GM12878 (cell line): ENCODE results near the gene S100P. TPM values are rescaled to one million over a fixed set of nuclear protein-coding genes. Genes with fewer than 3 reads are reported as not detected.

ENCODE experiments used
- ATAC-seq: fragments of 200-7000 bp; cut with Tn5 transposase; 3 replicates; pipeline ENCODE4 v1.9.1; 2020; ENCODE audit warnings: mild to moderate bottlenecking, moderate library complexity
- BruUV-seq: library from RNA; stranded (reverse); fragments of 400-500 nt; replicated peaks from 2 replicates; lab custom pipeline; 2021; lab: Mats Ljungman, UMichigan
- CTCF ChIA-PET: fragments of 300-600 bp; sonication (Branson Sonifier 250); formaldehyde crosslinking; extraction: SDS; loops from one replicate; lab custom pipeline; 2021; ENCODE audit warnings: inconsistent platforms; lab: Yijun Ruan, JAX
- POLR2A ChIA-PET: fragments of 350-600 bp; formaldehyde crosslinking; extraction: SDS; loops from one replicate; lab custom pipeline; 2021; ENCODE audit warnings: inconsistent platforms; lab: Charles Lee
- RAD21 ChIA-PET: fragments of 300-600 bp; sonication (Branson Sonifier 250); formaldehyde crosslinking; loops from one replicate; lab custom pipeline; 2023; ENCODE audit warnings: antibody characterized with exemption; ENCODE audit not compliant: unreplicated experiment; lab: Charles Lee
- SMC1A ChIA-PET: fragments of 300-600 bp; sonication (Branson Sonifier 250); formaldehyde crosslinking; loops from one replicate; lab custom pipeline; 2023; ENCODE audit not compliant: unreplicated experiment, uncharacterized antibody; lab: Charles Lee
- DNase-seq: peaks from one replicate; pipeline ENCODE4 v3.0.0-alpha.2; 2011; ENCODE audit warnings: low read depth, low spot score
- FAIRE-seq: peaks from 3 replicates; lab custom pipeline; 2011; peaks lifted over from hg19 to GRCh38; lab: Jason Lieb, UNC
- H2AFZ ChIP-seq: 2 replicates; pipeline ENCODE4 v1.6.0; 2011; ENCODE audit warnings: low read depth, low read length, control low read depth; ENCODE audit not compliant: control insufficient read depth
- H3K27ac ChIP-seq: 2 replicates; pipeline ENCODE4 v1.5.1; 2011; ENCODE audit warnings: control low read depth; ENCODE audit not compliant: control insufficient read depth, insufficient read depth
- H3K27me3 ChIP-seq, 2 experiments: replicated peaks in 1 of 2; 2 replicates each; pipeline versions ENCODE4 v1.6.0 to v1.6.1; 2011; ENCODE audit warnings: low read length in 1 of 2; ENCODE audit not compliant: control insufficient read depth in 2 of 2, insufficient read depth in 2 of 2
- H3K36me3 ChIP-seq, 2 experiments: 2 replicates each; pipeline ENCODE4 v1.5.1; 2011; ENCODE audit warnings: low read length in 1 of 2; ENCODE audit not compliant: control insufficient read depth in 2 of 2, insufficient read depth in 2 of 2
- H3K4me1 ChIP-seq: 2 replicates; pipeline ENCODE4 v1.6.1; 2011; ENCODE audit warnings: mild to moderate bottlenecking, low read length, moderate library complexity, mixed read lengths; ENCODE audit not compliant: control insufficient read depth, insufficient read depth
- H3K4me2 ChIP-seq: 2 replicates; pipeline ENCODE4 v1.6.0; 2011; ENCODE audit warnings: control low read depth; ENCODE audit not compliant: control insufficient read depth, insufficient read depth
- H3K4me3 ChIP-seq: fragments of 200-600 bp; sonication (generic); 2 replicates; pipeline ENCODE4 v1.5.1; 2016
- H3K79me2 ChIP-seq: 2 replicates; pipeline ENCODE4 v1.6.0; 2011; ENCODE audit warnings: low read length; ENCODE audit not compliant: control insufficient read depth, insufficient read depth
- H3K9ac ChIP-seq: 2 replicates; pipeline ENCODE4 v1.8.0; 2011; ENCODE audit warnings: low read length, control low read depth, mixed read lengths; ENCODE audit not compliant: control insufficient read depth, insufficient read depth
- H3K9me3 ChIP-seq: replicated peaks from 3 replicates; pipeline ENCODE4 v1.5.1; 2011; ENCODE audit warnings: mild to moderate bottlenecking, low read length; ENCODE audit not compliant: control insufficient read depth, insufficient read depth
- H4K20me1 ChIP-seq: 2 replicates; pipeline ENCODE4 v1.6.0; 2011; ENCODE audit not compliant: control insufficient read depth, insufficient read depth
- CHD2 ChIP-seq: IDR thresholded peaks from 2 replicates; pipeline ENCODE4 v1.6.1; 2011; ENCODE audit warnings: low read depth, low read length, improper control_type of control experiment, borderline replicate concordance
- CREB1 ChIP-seq: IDR thresholded peaks from 2 replicates; pipeline ENCODE4 v1.6.1; 2012; ENCODE audit warnings: low read depth, mild to moderate bottlenecking, inconsistent platforms
- FOS ChIP-seq: IDR thresholded peaks from 3 replicates; pipeline ENCODE4 v1.6.1; 2011; ENCODE audit warnings: borderline replicate concordance; ENCODE audit not compliant: insufficient read length; ENCODE audit errors: extremely low read depth
- IKZF1 ChIP-seq: fragments of 450-650 bp; conservative IDR thresholded peaks from 2 replicates; pipeline ENCODE4 v1.6.1; 2017; ENCODE audit warnings: antibody characterized with exemption, mild to moderate bottlenecking
- IKZF2 ChIP-seq, 2 experiments: fragments of 450-650 bp; IDR thresholded peaks; 2 replicates each; pipeline ENCODE4 v1.6.1; 2017; ENCODE audit warnings: mild to moderate bottlenecking in 2 of 2, moderate library complexity in 2 of 2
- NBN ChIP-seq: fragments of 450-650 bp; IDR thresholded peaks from 2 replicates; pipeline ENCODE4 v1.6.1; 2016
- RELA ChIP-seq: fragments of 450-650 bp; IDR thresholded peaks from 2 replicates; pipeline ENCODE4 v1.8.0; 2014; ENCODE audit warnings: borderline replicate concordance; ENCODE audit not compliant: partially characterized antibody
- RUNX3 ChIP-seq: IDR thresholded peaks from 2 replicates; pipeline ENCODE4 v1.6.1; 2012; ENCODE audit warnings: low read length, inconsistent platforms
- WRNIP1 ChIP-seq: IDR thresholded peaks from 2 replicates; pipeline ENCODE4 v1.6.1; 2011; ENCODE audit warnings: low read depth, low read length, improper control_type of control experiment, borderline replicate concordance
- ZNF24 ChIP-seq: fragments of 450-650 bp; IDR thresholded peaks from 2 replicates; pipeline ENCODE4 v1.6.1; 2017; ENCODE audit warnings: antibody characterized with exemption, mild to moderate bottlenecking
- WGBS: methylation state at CpG from one replicate; pipeline ENCODE4 v1.1.6; 2016; ENCODE audit warnings: low lambda C conversion rate; ENCODE audit not compliant: insufficient replicate concordance, insufficient coverage; ENCODE audit errors: missing lambda C conversion rate; 5-methylcytosine and 5-hydroxymethylcytosine counted together
- in situ Hi-C: fragments of 300-500 bp; cut with MboI; formaldehyde crosslinking; loops from 9 replicates; pipeline ENCODE4 v1.14.3; 2018; ENCODE audit warnings: mixed read lengths
- intact Hi-C: fragments of 100-400 bp; cut with micrococcal nuclease; formaldehyde crosslinking; loops from one replicate; pipeline ENCODE4 v1.14.2; 2022; ENCODE audit not compliant: unreplicated experiment
- polyA plus RNA-seq, 11 experiments: library from polyadenylated mRNA; depleted of rRNA in 4 of 11; unstranded in 6 of 11; stranded (reverse) in 5 of 11; fragments of >200 nt; fragmentation: Nextera tagmentation in 4 of 11; fragmentation: Illumina TruSeq in 1 of 11; extraction: Ambion mirVana in 4 of 11; extraction: Trizol in 1 of 11; gene quantifications; 1 replicate in 1 of 11; 2 replicates in 10 of 11; pipeline versions ENCODE4 v1.2.1 to v1.2.3, GENCODE V29; 2011 to 2016; ENCODE audit warnings: inconsistent platforms in 2 of 11, missing spikeins in 2 of 11, low read depth in 1 of 11
- total RNA-seq, 4 experiments: library from RNA; depleted of rRNA in 3 of 4; stranded (reverse); fragments of >200 nt in 3 of 4; fragmentation: Illumina TruSeq in 1 of 4; extraction: Trizol in 1 of 4; gene quantifications; 2 replicates each; pipeline versions ENCODE4 v1.2.1 to v1.2.3, GENCODE V29; 2013 to 2021
- TF ChIP-seq, protein P1 (sequence below): fragments of 450-650 bp; IDR thresholded peaks from 2 replicates; pipeline ENCODE4 v1.6.1; 2017; ENCODE audit warnings: antibody characterized with exemption, mild to moderate bottlenecking, moderate library complexity
- TF ChIP-seq, protein P2 (sequence below): IDR thresholded peaks from 2 replicates; pipeline ENCODE4 v1.6.1; 2012; ENCODE audit warnings: low read length, inconsistent platforms

Gene S100P
- total and polyA plus RNA-seq, 10 of the 15 experiments (the other 5 are each of a cell fraction or from before 2014, with no cell fraction given): 0.90 TPM; not detected in 9

DNA sequence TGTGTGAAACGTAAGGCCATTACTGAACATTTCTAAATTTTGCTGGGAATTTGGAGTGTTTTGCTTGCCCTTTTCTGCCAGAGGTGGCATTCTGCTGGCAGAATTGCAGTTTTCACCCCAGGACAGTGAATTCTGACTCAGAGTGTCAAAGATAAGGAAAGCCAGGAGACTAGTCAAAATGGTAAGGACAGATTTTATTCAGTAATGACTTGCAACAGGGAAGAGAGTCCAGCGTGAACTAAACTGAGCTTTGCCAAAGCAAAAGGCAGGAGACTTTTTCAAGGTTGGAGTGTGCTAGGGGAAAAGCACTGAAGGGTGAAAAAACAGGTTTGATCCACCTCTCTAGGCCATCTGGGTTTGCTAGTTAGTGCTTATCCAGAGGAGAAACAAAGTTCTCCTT lies 33.8 kb upstream of the S100P start:
- intact Hi-C loops (no loop called here), in situ Hi-C loops (no loop called here)
- 13% methylated on average over 2 of the region's 2 CpGs for WGBS
- RAD21 ChIA-PET: interaction anchor here (0.7 kb wide), 1 partner anchor 18 kb away, joined by 3 read pairs; no protein-coding TSS in a partner anchor
- POLR2A ChIA-PET: interaction anchor here (1.4 kb wide), 1 partner anchor 13 kb away, joined by 6 read pairs; a partner anchor contains a TSS
- FAIRE-seq (no peak), DNase-seq (no peak), ATAC-seq (no peak)
- no peak overlapping the region for H2AFZ ChIP-seq
- peaks cover 15 to 16% of the 10 kb centered on the region in 2 experiments for H3K27me3 ChIP-seq
- H3K4me1 ChIP-seq: no peaks in the 10 kb centered on the region
- H3K36me3 ChIP-seq: no peaks in the 10 kb centered on the region
- H3K9ac ChIP-seq: no peak overlapping the region
- SMC1A ChIA-PET: no interaction called here
- CTCF ChIA-PET: interaction anchor here (1.5 kb wide), 1 partner anchor 15 kb away, joined by 6 read pairs; no protein-coding TSS in a partner anchor
- H3K27ac ChIP-seq: no peak overlapping the region
- H3K4me3 ChIP-seq: no peak overlapping the region
- no peaks in the 10 kb centered on the region for H3K9me3 ChIP-seq
- no peak overlapping the region for H3K4me2 ChIP-seq
- no TSS peak for BruUV-seq
- TF ChIP-seq CHD2: no peak
- no peak for TF ChIP-seq ZNF24
- no peak for TF ChIP-seq FOS
- no peak for TF ChIP-seq NBN
- no peaks in the 10 kb centered on the region for H4K20me1 ChIP-seq
- no peaks in the 10 kb centered on the region for H3K79me2 ChIP-seq

DNA sequence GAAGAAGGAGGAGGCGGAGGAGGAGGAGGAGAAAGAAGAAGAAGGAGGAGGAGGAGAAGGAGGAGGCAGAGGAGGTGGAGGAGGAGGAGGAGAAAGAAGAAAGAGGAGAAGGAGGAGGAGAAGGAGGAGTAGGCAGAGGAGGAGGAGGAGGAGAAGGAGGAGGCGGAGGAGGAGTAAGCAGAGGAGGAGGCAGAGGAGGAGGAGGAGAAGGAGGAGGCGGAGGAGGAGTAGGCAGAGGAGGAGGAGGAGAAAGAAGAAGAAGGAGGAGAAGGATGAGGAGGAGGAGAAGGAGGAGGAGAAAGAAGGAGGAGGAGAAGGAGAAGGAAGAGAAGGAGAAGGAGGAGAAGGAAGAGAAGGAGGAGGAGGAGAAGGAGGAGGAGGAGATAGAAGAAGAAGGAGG lies 33.2 kb upstream of the S100P start:
- ChIA-PET SMC1A (no interaction called here), POLR2A (no interaction called here), RAD21 (no interaction called here), CTCF (no interaction called here)
- intact Hi-C loops (no loop called here), in situ Hi-C loops (no loop called here)
- Histone ChIP-seq H3K27ac (no peak overlapping the region), H3K4me3 (no peak overlapping the region), H3K9ac (no peak overlapping the region), H3K36me3 (no peaks in the 10 kb centered on the region), H3K27me3 (peaks cover 15 to 16% of the 10 kb centered on the region in 2 experiments), H4K20me1 (no peaks in the 10 kb centered on the region), H3K4me1 (no peaks in the 10 kb centered on the region), H2AFZ (no peak overlapping the region), H3K79me2 (no peaks in the 10 kb centered on the region), H3K9me3 (no peaks in the 10 kb centered on the region), H3K4me2 (no peak overlapping the region)
- FAIRE-seq: no peak
- 69% methylated on average over 1 of the region's 3 CpGs for WGBS
- no TSS peak for BruUV-seq
- ATAC-seq: no peak
- no peak for DNase-seq
- TF ChIP-seq RUNX3 (no peak), IKZF2 (IDR thresholded peaks at IDR 0.05) (no peak), CREB1 (no peak), WRNIP1 (no peak), IKZF1 (no peak), RELA (no peak)
- TF ChIP-seq, protein P1, sequence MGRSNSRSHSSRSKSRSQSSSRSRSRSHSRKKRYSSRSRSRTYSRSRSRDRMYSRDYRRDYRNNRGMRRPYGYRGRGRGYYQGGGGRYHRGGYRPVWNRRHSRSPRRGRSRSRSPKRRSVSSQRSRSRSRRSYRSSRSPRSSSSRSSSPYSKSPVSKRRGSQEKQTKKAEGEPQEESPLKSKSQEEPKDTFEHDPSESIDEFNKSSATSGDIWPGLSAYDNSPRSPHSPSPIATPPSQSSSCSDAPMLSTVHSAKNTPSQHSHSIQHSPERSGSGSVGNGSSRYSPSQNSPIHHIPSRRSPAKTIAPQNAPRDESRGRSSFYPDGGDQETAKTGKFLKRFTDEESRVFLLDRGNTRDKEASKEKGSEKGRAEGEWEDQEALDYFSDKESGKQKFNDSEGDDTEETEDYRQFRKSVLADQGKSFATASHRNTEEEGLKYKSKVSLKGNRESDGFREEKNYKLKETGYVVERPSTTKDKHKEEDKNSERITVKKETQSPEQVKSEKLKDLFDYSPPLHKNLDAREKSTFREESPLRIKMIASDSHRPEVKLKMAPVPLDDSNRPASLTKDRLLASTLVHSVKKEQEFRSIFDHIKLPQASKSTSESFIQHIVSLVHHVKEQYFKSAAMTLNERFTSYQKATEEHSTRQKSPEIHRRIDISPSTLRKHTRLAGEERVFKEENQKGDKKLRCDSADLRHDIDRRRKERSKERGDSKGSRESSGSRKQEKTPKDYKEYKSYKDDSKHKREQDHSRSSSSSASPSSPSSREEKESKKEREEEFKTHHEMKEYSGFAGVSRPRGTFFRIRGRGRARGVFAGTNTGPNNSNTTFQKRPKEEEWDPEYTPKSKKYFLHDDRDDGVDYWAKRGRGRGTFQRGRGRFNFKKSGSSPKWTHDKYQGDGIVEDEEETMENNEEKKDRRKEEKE: no peak
- TF ChIP-seq, protein P2, sequence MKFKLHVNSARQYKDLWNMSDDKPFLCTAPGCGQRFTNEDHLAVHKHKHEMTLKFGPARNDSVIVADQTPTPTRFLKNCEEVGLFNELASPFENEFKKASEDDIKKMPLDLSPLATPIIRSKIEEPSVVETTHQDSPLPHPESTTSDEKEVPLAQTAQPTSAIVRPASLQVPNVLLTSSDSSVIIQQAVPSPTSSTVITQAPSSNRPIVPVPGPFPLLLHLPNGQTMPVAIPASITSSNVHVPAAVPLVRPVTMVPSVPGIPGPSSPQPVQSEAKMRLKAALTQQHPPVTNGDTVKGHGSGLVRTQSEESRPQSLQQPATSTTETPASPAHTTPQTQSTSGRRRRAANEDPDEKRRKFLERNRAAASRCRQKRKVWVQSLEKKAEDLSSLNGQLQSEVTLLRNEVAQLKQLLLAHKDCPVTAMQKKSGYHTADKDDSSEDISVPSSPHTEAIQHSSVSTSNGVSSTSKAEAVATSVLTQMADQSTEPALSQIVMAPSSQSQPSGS: no peak
